GM21529 (cell line): ENCODE measurements around the gene PTPRF.

Experiments
- ATAC-seq: cut with Tn5 transposase; IDR thresholded peaks from one replicate; pipeline ENCODE4 v1.9.1; 2021; ENCODE audit not compliant: unreplicated experiment

PTPRF gene

GRCh38 chr1:43512681-43513080 is 18.0 kb upstream of the PTPRF start:
- ATAC-seq = no peak

DNA sequence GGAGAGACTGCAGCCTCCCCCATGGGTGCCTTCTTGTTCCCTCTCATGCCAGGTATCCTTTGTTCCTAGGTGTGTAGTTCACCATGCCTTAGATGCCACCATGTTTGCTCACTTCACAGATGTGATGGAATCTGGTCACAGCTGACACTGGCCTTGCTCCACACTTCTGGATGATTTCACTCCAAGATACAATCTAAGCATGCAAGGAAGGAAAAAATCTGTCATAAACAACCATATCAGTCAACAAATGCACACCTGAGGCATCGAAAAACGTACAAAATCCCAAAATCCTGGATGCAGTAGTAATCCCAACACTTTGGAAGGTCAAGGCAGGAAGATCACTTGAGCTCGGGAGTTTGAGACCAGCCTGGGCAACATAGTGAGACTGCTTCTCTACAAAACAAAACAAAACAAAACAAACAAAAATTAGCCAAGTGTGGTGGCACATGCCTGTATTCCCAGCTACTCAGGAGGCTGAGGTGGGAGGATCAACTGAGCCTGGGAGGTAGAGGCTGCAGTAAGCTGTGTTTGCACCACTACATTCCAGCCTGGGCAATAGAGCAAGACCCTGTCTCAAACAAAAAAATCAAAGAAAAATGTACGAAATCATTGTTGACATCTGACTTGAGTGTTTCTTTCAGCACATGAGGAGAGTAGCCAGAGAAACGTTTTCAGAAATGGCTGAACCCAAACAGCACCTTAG is 17.1 kb upstream of the PTPRF start:
- no peak for ATAC-seq

- ATAC-seq = no peak
Observed at GRCh38 chr1:43518935-43519686, 11.6 kb upstream of the PTPRF start.

DNA sequence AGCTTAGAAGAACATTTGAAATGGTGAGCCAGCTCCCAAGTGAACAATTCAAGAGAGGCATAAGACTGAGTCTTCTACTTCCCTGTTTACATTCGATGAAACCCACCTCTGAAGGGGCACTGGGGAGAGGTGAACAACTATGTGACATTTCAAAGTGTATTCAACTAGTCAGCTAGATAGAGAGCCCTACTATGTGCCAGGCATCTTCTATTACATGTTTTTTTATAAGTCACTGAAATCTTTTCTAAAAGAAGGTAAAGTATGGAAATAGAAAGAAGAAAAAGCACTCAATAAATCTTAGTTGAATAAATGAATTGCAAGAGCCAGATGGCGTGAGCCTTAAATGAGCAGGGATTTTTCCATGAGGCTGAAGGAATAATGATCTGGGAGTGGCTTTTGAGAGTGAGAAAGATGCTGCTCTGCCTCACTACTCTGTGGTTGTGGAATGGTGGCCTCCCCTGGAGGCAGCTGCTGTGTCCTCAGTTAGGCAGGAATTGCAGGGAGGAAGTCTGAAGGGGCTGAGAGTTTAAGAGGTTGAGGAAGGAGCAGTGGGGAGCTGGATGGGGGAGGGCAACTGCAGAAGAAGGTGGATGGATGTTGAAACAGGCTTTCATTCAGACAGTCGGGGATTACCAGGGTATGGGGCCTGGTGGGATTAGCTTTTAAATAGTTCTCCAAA is 10.4 kb upstream of the PTPRF start:
- ATAC-seq = no peak

DNA sequence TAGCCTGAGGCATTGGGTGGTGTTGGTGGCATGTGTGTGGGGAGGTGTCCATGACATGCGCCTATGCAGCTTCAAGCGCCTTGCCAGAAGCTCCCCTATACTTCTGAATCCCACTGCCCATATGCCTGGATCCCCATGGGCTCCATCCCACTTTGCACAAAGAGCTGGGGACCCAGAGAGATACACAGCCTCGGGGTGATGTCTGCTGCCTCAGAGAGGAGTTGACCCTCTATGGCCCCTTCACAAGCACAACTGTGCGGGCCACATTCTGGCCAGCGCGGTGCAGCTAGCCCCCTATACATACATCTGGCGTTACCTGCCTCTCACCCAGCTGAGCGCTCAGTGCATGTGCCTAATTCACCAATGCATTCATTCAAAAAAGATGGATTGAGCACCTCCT is 9.6 kb upstream of the PTPRF start:
- no peak for ATAC-seq

GRCh38 chr1:43521756-43522155 is 8.9 kb upstream of the PTPRF start:
- no peak for ATAC-seq

DNA sequence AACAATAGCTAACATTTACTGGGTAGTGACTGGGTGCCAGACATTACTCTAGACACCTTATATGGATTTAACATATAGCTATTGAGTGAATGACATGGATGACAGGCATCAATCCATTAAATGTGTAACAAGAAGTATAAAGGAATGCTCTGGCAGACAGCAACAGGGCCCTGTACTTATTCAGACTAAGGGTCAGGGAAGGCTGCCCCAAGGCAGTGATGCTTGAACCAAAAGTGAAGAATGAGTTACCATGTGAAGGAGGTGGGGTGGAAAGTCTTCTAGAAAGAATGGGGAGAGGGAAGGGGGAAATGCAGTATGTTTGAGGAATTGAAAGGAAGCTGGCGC is 8.3 kb upstream of the PTPRF start:
- no peak for ATAC-seq

GRCh38 chr1:43522776-43523480 is 7.8 kb upstream of the PTPRF start:
- ATAC-seq = no peak

DNA sequence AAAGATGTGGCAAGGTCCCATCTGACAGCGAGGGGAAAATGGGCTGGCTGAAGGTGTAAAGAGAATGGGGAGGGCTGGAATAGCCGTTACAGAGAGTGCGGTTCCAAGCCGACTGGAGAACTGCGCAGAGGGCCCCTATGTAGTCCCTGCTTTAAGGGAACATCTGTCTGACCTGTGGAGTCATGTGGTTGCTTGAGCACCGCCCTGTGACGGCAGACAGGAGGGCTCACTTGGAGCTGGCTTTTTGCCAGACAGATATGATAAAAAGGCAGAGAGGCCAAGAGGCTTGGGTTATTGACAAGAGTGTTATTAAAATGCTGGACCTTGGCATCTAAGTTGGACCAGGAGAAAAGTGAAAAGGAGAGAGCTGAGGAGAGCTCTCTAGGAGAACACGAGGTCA is 5.9 kb upstream of the PTPRF start:
- no peak for ATAC-seq

GRCh38 chr1:43526002-43526401 is 4.7 kb upstream of the PTPRF start:
- ATAC-seq = no peak

DNA sequence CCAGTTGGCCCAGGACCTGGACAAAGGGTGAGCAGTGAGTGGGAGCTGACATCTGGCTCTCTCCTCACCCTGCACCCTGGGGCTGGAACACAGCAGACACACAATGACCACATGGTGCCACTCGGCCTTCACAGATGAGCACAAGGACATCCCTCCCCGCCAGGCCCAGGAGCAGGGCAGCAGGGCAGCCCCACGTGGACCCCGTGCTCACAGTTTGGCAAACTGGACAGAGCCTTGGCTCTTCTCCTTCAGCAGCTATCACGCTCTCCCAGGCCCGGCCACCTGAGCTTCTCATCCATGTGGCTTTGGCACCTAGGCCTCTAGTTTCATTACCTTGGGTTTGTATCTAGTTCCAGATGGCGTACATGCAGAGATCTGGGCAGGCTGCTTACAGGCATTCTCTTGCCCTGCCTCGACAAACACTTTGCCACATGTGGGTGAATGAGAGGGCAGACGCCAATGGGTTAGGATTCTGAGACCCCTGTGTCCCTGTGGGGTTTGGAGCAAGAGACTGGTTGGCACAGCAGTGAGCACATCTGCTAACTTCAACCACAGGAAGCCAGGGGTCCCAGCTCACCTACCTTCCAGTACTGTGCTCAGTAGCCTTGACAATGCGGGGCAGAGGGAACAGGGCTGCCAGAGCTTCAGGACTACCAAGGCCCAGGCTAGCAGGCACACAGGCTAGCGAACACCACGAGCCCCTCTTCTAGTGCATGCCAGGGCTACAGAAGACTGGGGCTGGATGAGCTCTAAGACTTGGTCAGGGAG is 3.4 kb upstream of the PTPRF start:
- ATAC-seq = no peak

DNA sequence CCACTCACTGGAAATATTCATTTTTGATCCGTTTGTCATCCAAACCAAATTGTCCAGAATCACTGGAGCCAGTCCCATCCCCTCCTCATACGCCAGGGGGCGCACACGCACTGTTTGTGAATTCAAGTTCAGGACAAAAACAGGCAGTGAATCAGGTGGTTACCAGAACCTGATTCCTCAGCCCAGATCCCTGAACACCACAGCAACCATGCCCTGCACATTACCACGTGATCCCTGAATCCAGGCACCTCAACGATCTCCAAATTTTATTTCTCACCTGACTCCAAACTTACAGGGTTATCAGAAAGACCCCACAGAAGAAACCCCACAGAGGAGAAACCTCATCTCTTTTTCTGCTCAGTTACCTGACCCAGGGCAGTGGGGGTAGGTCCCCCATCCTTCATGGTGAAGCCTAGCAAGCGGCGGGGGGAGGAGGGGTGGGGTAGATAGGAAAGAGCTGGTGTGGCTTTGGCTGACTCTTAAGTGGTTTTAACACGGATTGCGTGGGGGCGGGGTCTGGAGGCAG is 1.4 kb upstream of the PTPRF start:
- no peak for ATAC-seq

GRCh38 chr1:43531107-43531905 is 623 bp downstream of the PTPRF start:
- ATAC-seq = no peak

DNA sequence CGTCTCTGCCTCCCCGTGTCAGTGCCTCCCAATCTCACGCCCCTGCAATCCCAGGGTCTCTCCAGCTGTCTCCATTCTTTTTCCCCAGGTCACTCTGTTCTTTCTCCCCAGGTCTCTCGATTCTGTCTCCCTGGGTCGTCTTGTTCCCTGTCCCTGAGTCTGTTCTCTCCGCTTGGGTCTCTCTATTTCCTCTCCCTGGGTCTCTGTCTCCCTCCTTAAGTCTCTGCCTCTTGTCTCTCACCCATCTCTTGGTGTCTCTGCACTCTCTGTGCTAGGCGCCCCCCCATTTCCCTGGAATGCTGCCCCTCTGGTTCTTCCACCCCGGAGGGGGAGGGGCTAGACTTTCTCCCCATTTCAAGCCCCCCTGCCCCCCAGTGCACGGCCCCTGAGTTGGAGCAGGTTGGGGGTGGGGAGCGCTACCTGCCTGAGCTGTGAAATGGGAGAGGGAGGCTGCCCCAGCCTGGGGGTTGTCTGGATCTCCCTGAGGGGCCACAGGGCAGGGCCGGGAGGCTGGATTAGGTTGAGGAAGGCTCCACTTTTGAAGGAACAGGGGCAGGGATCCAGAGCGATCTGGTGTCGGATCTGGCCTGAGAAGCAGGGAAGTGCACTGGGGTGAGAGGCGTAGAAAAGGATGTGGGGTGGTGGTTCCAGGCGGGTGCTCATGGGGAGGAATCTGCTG is 1.4 kb downstream of the PTPRF start:
- no peak for ATAC-seq

DNA sequence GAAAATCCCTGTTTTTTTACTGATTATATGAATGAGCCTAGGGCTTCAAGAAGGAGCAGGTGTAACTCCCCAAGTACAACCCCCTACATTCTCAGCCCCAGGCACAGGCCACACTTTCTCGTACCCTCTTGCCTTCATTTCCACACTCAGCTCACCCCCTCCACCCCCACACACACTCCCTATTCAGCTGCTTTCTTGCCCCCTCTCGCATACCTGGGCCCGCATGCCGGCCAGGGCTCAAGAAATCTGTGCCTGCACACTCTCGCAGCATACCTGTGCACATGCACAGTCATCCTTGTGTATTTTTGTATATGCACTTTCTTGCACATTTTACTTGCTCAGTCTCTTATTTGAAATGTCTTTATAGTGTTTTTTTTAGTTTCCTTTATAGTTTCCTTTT is 2.0 kb downstream of the PTPRF start:
- no peak for ATAC-seq

DNA sequence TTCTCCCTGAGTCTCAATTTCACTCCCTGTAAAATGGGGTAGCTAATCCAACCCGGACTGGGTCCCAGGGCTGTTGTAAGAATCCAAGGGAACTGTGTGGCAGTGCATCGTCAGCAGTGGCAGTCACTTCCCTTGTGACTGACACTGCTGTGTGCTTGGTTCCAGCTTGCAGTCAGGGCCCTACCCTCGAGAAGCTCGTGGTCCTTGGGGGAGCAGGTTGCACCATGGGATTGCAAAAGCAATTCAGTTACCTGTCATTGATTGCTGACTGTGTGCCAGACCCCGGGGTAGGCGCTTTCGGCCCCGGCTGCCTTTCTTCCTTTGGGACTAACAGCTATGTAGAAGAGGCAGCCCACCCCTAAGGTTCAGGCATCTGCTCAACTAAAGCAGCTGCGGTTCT is 2.9 kb downstream of the PTPRF start:
- no peak for ATAC-seq

DNA sequence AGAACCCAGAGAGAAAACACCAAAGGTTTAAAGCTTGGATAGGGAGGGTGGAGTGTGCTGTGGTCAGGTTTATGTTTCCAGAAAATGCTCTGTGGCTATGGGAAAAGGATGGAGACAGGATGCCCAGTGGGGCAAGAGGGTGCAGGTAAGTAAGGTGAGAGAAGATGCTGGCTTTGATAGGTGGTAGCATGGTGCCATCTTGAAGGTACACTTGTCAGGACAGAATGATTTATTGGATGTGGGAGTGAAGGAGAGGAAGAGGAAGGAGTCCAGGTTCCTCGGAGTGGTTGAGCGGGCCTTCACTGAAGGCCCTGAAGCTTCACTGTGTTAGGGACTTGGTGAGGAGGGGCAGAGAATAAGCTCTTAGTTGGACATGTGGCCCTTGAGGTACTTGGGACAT is 3.6 kb downstream of the PTPRF start:
- no peak for ATAC-seq

- no peak for ATAC-seq
Observed at GRCh38 chr1:43536196-43536863, 5.6 kb downstream of the PTPRF start.

DNA sequence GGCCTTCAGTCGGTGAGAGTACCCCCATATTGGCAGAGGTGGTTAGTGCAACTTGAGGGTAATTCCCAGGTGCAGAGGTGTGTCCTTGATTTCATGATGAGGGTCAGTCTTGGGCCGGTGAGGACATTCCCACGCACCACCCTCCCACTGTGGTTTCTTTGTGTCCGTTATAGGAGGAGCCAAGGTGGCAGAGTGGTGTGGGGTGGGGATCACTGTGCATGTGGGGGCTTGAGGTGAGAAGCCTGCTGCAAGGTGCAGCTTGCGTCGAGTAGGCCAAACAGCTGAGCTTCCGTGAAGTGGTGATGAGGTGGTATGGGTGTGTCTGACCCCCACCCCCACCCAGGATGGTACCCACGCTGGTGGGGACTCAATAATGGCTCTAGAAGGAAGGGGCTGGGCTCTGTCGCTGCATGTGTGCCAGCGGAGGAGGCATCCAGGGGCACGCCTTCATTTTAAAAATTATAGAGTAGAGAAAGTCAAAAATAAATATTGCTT is 6.2 kb downstream of the PTPRF start:
- ATAC-seq = no peak
